H9 (cell line): ENCODE measurements around the gene RNF180. TPM values are rescaled to one million over a fixed set of nuclear protein-coding genes. Genes with fewer than 3 reads are reported as not detected.

Experiments
- DNase-seq: peaks from one replicate; pipeline ENCODE4 v3.0.0-alpha.2; 2017
- H2AFZ ChIP-seq: one replicate; pipeline ENCODE4 v1.6.1; 2013; ENCODE audit warnings: mild to moderate bottlenecking, low read length, control low read depth, moderate library complexity
- H2AK5ac ChIP-seq: 2 replicates; pipeline ENCODE4 v1.6.1; 2013; ENCODE audit warnings: low read length, control low read depth, mixed read lengths; ENCODE audit not compliant: insufficient read length
- H2BK120ac ChIP-seq: one replicate; pipeline ENCODE4 v1.6.1; 2013; ENCODE audit warnings: low read depth, mild to moderate bottlenecking, low read length, control low read depth, inconsistent platforms; ENCODE audit not compliant: poor library complexity, severe bottlenecking
- H2BK12ac ChIP-seq: 2 replicates; pipeline ENCODE4 v1.6.1; 2013; ENCODE audit warnings: low read length, control low read depth, mixed read lengths, low read depth; ENCODE audit not compliant: insufficient read length
- H2BK15ac ChIP-seq: 2 replicates; pipeline ENCODE4 v1.6.1; 2013; ENCODE audit warnings: low read depth, low read length, control low read depth
- H2BK20ac ChIP-seq: one replicate; pipeline ENCODE4 v1.6.1; 2013; ENCODE audit warnings: low read depth, mild to moderate bottlenecking, low read length, control low read depth, inconsistent platforms; ENCODE audit not compliant: poor library complexity, severe bottlenecking
- H2BK5ac ChIP-seq: 2 replicates; pipeline ENCODE4 v1.6.1; 2013; ENCODE audit warnings: low read length, control low read depth, mixed read lengths; ENCODE audit not compliant: insufficient read length
- H3K14ac ChIP-seq: 2 replicates; pipeline ENCODE4 v1.6.1; 2013; ENCODE audit warnings: low read length, control low read depth; ENCODE audit not compliant: insufficient read depth
- H3K18ac ChIP-seq: 2 replicates; pipeline ENCODE4 v1.6.1; 2013; ENCODE audit warnings: low read depth, mild to moderate bottlenecking, mixed read lengths, low read length, control low read depth; ENCODE audit not compliant: insufficient read length
- H3K23ac ChIP-seq: 2 replicates; pipeline ENCODE4 v1.6.1; 2013; ENCODE audit warnings: low read length, control low read depth, mixed read lengths, low read depth; ENCODE audit not compliant: insufficient read length
- H3K23me2 ChIP-seq: 2 replicates; pipeline ENCODE4 v1.6.1; 2013; ENCODE audit warnings: low read depth, mild to moderate bottlenecking, mixed read lengths, low read length, control low read depth; ENCODE audit not compliant: insufficient read length, poor library complexity, severe bottlenecking
- H3K27ac ChIP-seq: 2 replicates; pipeline ENCODE4 v1.5.1; 2013; ENCODE audit warnings: low read length, control low read depth, mixed read lengths, low read depth; ENCODE audit not compliant: insufficient read length
- H3K27me3 ChIP-seq: 2 replicates; pipeline ENCODE4 v1.6.1; 2013; ENCODE audit warnings: low read length, control low read depth, inconsistent platforms; ENCODE audit not compliant: insufficient read depth
- H3K4ac ChIP-seq: 2 replicates; pipeline ENCODE4 v1.6.1; 2013; ENCODE audit warnings: low read depth, mild to moderate bottlenecking, control low read depth, inconsistent platforms, low read length, moderate library complexity
- H3K4me1 ChIP-seq: 2 replicates; pipeline ENCODE4 v1.6.1; 2013; ENCODE audit warnings: low read length, control low read depth, inconsistent platforms; ENCODE audit not compliant: insufficient read depth
- H3K4me2 ChIP-seq: 2 replicates; pipeline ENCODE4 v1.6.1; 2013; ENCODE audit warnings: low read length, control low read depth, mixed read lengths; ENCODE audit not compliant: insufficient read length, insufficient read depth
- H3K56ac ChIP-seq: 2 replicates; pipeline ENCODE4 v1.6.1; 2013; ENCODE audit warnings: low read depth, mild to moderate bottlenecking, mixed read lengths, low read length, control low read depth; ENCODE audit not compliant: insufficient read length
- H3K79me1 ChIP-seq: 2 replicates; pipeline ENCODE4 v1.6.1; 2013; ENCODE audit warnings: low read depth, mild to moderate bottlenecking, moderate library complexity, low read length, control low read depth, inconsistent platforms; ENCODE audit not compliant: insufficient read depth, poor library complexity, severe bottlenecking
- H3K79me2 ChIP-seq: 2 replicates; pipeline ENCODE4 v1.6.1; 2013; ENCODE audit warnings: low read length, control low read depth, inconsistent platforms; ENCODE audit not compliant: insufficient read depth
- H3K9ac ChIP-seq: 2 replicates; pipeline ENCODE4 v1.6.1; 2013; ENCODE audit warnings: low read length, control low read depth, mixed read lengths; ENCODE audit not compliant: insufficient read length; ENCODE audit errors: extremely low read depth
- H3K9me3 ChIP-seq: one replicate; pipeline ENCODE4 v1.6.1; 2013; ENCODE audit warnings: low read depth, low read length, inconsistent platforms; ENCODE audit not compliant: control insufficient read depth
- H3T11ph ChIP-seq: one replicate; pipeline ENCODE4 v1.6.1; 2013; ENCODE audit warnings: mild to moderate bottlenecking, low read length, control low read depth, inconsistent platforms
- H4K20me1 ChIP-seq: one replicate; pipeline ENCODE4 v1.6.1; 2013; ENCODE audit not compliant: control insufficient read depth, insufficient read length, insufficient read depth
- H4K5ac ChIP-seq: 2 replicates; pipeline ENCODE4 v1.6.1; 2013; ENCODE audit warnings: low read depth, mild to moderate bottlenecking, mixed read lengths, low read length, control low read depth; ENCODE audit not compliant: insufficient read length
- H4K8ac ChIP-seq: replicated peaks from 2 replicates; pipeline ENCODE4 v1.6.1; 2013; ENCODE audit warnings: low read length, control low read depth, mixed read lengths, low read depth; ENCODE audit not compliant: insufficient read length
- H4K91ac ChIP-seq: 2 replicates; pipeline ENCODE4 v1.6.1; 2013; ENCODE audit warnings: low read depth, mild to moderate bottlenecking, moderate library complexity, mixed read lengths, low read length, control low read depth; ENCODE audit not compliant: insufficient read length
- H3K27ac Mint-ChIP-seq, 3 experiments: 2 replicates in 2 of 3; 3 replicates in 1 of 3; pipeline ENCODE4 v1.8.0; 2020 to 2021; ENCODE audit warnings: mixed read lengths in 3 of 3, mild to moderate bottlenecking in 1 of 3, moderate library complexity in 1 of 3
- H3K27me3 Mint-ChIP-seq: 2 replicates; pipeline ENCODE4 v1.8.0; 2021; ENCODE audit warnings: low read depth, mild to moderate bottlenecking, moderate library complexity, mixed read lengths
- H3K36me3 Mint-ChIP-seq, 3 experiments: 2 replicates in 2 of 3; 3 replicates in 1 of 3; pipeline ENCODE4 v1.8.0; 2020 to 2021; ENCODE audit warnings: low read depth in 3 of 3, mixed read lengths in 3 of 3; ENCODE audit not compliant: insufficient read depth in 1 of 3
- H3K4me1 Mint-ChIP-seq, 2 experiments: 2 replicates each; pipeline ENCODE4 v1.8.0; 2020; ENCODE audit warnings: mixed read lengths in 2 of 2
- H3K4me3 Mint-ChIP-seq, 2 experiments: 2 replicates in 1 of 2; 3 replicates in 1 of 2; pipeline ENCODE4 v1.8.0; 2020 to 2021; ENCODE audit warnings: mild to moderate bottlenecking in 2 of 2, mixed read lengths in 2 of 2, moderate library complexity in 1 of 2
- H3K9me3 Mint-ChIP-seq, 2 experiments: 2 replicates in 1 of 2; 3 replicates in 1 of 2; pipeline ENCODE4 v1.8.0; 2020; ENCODE audit warnings: mild to moderate bottlenecking in 2 of 2, mixed read lengths in 2 of 2, moderate library complexity in 1 of 2
- CTCF ChIP-seq: fragments of 200-600 bp; sonication (generic); conservative IDR thresholded peaks from 3 replicates; pipeline ENCODE4 v1.8.0; 2021; ENCODE audit warnings: antibody characterized with exemption, mild to moderate bottlenecking
- WGBS: extraction: QIAGEN DNeasy Blood & Tissue Kit; methylation state at CpG from one replicate; pipeline ENCODE4 v1.1.7; 2013; ENCODE audit warnings: missing lambda C conversion rate, low lambda C conversion rate, mixed read lengths; ENCODE audit not compliant: insufficient read length; ENCODE audit errors: extremely low coverage; 5-methylcytosine and 5-hydroxymethylcytosine counted together
- total RNA-seq: library from RNA; stranded (reverse); gene quantifications from 2 replicates; pipeline ENCODE4 v1.2.1, GENCODE V29; 2021

RNF180 gene
- total RNA-seq, 1 experiment from 2014 or later, result 2.5 TPM

GRCh38 chr5:64298586-64298985 is 132.9 kb downstream of the RNF180 start:
- H3K56ac ChIP-seq, result no peak overlapping the region
- H4K20me1 ChIP-seq, result no peaks in the 10 kb centered on the region
- DNase-seq, result no peak
- H3K27ac ChIP-seq, result no peak overlapping the region
- H3K4ac ChIP-seq, result no peak overlapping the region
- Mint-ChIP-seq H3K36me3 (no peaks in the 10 kb centered on the region), H3K27ac (no peak overlapping the region), H3K9me3 (no peaks in the 10 kb centered on the region), H3K4me1 (no peaks in the 10 kb centered on the region), H3K27me3 (no peaks in the 10 kb centered on the region), H3K4me3 (no peak overlapping the region)
- no peak overlapping the region for H2AFZ ChIP-seq
- no peaks in the 10 kb centered on the region for H3K79me1 ChIP-seq
- H2BK120ac ChIP-seq, result no peak overlapping the region
- H4K5ac ChIP-seq, result no peak overlapping the region
- no peaks in the 10 kb centered on the region for H3K27me3 ChIP-seq
- H2BK20ac ChIP-seq, result no peak overlapping the region
- no peak overlapping the region for H3K18ac ChIP-seq
- no peaks in the 10 kb centered on the region for H3K4me1 ChIP-seq
- no peak overlapping the region for H2BK12ac ChIP-seq
- no peak overlapping the region for H4K8ac ChIP-seq
- no peak overlapping the region for H3K9ac ChIP-seq
- no peaks in the 10 kb centered on the region for H3K9me3 ChIP-seq
- WGBS, result no CpG with 5 or more reads among the region's 1 CpG
- H3T11ph ChIP-seq, result no peak overlapping the region
- no peak overlapping the region for H2BK5ac ChIP-seq
- no peak overlapping the region for H3K14ac ChIP-seq
- H3K79me2 ChIP-seq, result no peaks in the 10 kb centered on the region
- no peak overlapping the region for H3K23ac ChIP-seq
- no peak overlapping the region for H3K4me2 ChIP-seq
- no peak overlapping the region for H2BK15ac ChIP-seq
- no peak overlapping the region for H2AK5ac ChIP-seq
- no peaks in the 10 kb centered on the region for H3K23me2 ChIP-seq
- no peak for TF ChIP-seq CTCF
- H4K91ac ChIP-seq, result no peak overlapping the region
